Glutamatergic neuron (in vitro differentiated cells): ENCODE data around the gene SORCS1. TPM values are rescaled to one million over a fixed set of nuclear protein-coding genes. Genes with fewer than 3 reads are reported as not detected.

Experiments used
- DNase-seq: peaks from one replicate; pipeline ENCODE4 v3.0.0; 2022
- H3K27ac Mint-ChIP-seq: one replicate; pipeline ENCODE4 v1.8.0; 2020; ENCODE audit warnings: mild to moderate bottlenecking, mixed read lengths, inconsistent platforms; ENCODE audit not compliant: unreplicated experiment
- H3K27me3 Mint-ChIP-seq: one replicate; pipeline ENCODE4 v1.8.0; 2020; ENCODE audit warnings: mild to moderate bottlenecking, moderate library complexity, mixed read lengths, inconsistent platforms; ENCODE audit not compliant: unreplicated experiment
- H3K36me3 Mint-ChIP-seq: one replicate; pipeline ENCODE4 v1.8.0; 2020; ENCODE audit warnings: mild to moderate bottlenecking, mixed read lengths, inconsistent platforms; ENCODE audit not compliant: unreplicated experiment
- H3K4me1 Mint-ChIP-seq: one replicate; pipeline ENCODE4 v1.8.0; 2020; ENCODE audit warnings: mild to moderate bottlenecking, low read depth, mixed read lengths, inconsistent platforms; ENCODE audit not compliant: unreplicated experiment
- H3K4me3 Mint-ChIP-seq: one replicate; pipeline ENCODE4 v1.8.0; 2020; ENCODE audit warnings: mild to moderate bottlenecking, mixed read lengths, inconsistent platforms; ENCODE audit not compliant: unreplicated experiment
- H3K9me3 Mint-ChIP-seq: one replicate; pipeline ENCODE4 v1.8.0; 2020; ENCODE audit warnings: mild to moderate bottlenecking, moderate library complexity, mixed read lengths, inconsistent platforms; ENCODE audit not compliant: unreplicated experiment
- CTCF ChIP-seq: fragments of 200-600 bp; sonication (generic); IDR thresholded peaks from one replicate; pipeline ENCODE4 v1.5.0; 2021; ENCODE audit not compliant: partially characterized antibody, unreplicated experiment
- total RNA-seq: library from RNA; stranded (reverse); fragmentation: NEBNext Ultra II Directional; extraction: Animal tissue kit (Norgen Biotek cat#: 25700); gene quantifications from one replicate; pipeline ENCODE4 v1.2.1, GENCODE V29; 2021; ENCODE audit not compliant: unreplicated experiment

SORCS1 gene
- total RNA-seq, 1 donor from 2014 or later, result 3.3 TPM

GRCh38 chr10:107002068-107002467, 162.4 kb downstream of the SORCS1 start:
- H3K9me3 Mint-ChIP-seq, result no peaks in the 10 kb centered on the region
- no peak for DNase-seq
- H3K36me3 Mint-ChIP-seq, result no peaks in the 10 kb centered on the region
- H3K4me3 Mint-ChIP-seq, result no peak overlapping the region
- no peaks in the 10 kb centered on the region for H3K27me3 Mint-ChIP-seq
- no peaks in the 10 kb centered on the region for H3K4me1 Mint-ChIP-seq
- H3K27ac Mint-ChIP-seq, result no peak overlapping the region
- TF ChIP-seq CTCF, result no peak

GRCh38 chr10:106999118-106999707, 165.3 kb downstream of the SORCS1 start:
- Mint-ChIP-seq H3K4me1 (no peaks in the 10 kb centered on the region), H3K27me3 (no peaks in the 10 kb centered on the region), H3K27ac (no peak overlapping the region), H3K36me3 (no peaks in the 10 kb centered on the region), H3K4me3 (no peak overlapping the region), H3K9me3 (no peaks in the 10 kb centered on the region)
- no peak for TF ChIP-seq CTCF
- no peak for DNase-seq

GRCh38 chr10:106997721-106998120, 166.8 kb downstream of the SORCS1 start:
- H3K27me3 Mint-ChIP-seq, result no peaks in the 10 kb centered on the region
- no peak overlapping the region for H3K4me3 Mint-ChIP-seq
- no peaks in the 10 kb centered on the region for H3K4me1 Mint-ChIP-seq
- no peak for DNase-seq
- no peaks in the 10 kb centered on the region for H3K9me3 Mint-ChIP-seq
- no peak for TF ChIP-seq CTCF
- H3K36me3 Mint-ChIP-seq, result no peaks in the 10 kb centered on the region
- no peak overlapping the region for H3K27ac Mint-ChIP-seq

- no peak for TF ChIP-seq CTCF
- Mint-ChIP-seq H3K36me3 (no peaks in the 10 kb centered on the region), H3K9me3 (no peaks in the 10 kb centered on the region), H3K4me3 (no peak overlapping the region), H3K4me1 (no peaks in the 10 kb centered on the region), H3K27ac (no peak overlapping the region), H3K27me3 (no peaks in the 10 kb centered on the region)
- no peak for DNase-seq
These were observed 168.0 kb downstream of the SORCS1 start for GRCh38 chr10:106996510-106996909.

- H3K27ac Mint-ChIP-seq, result no peak overlapping the region
- no peak for TF ChIP-seq CTCF
- H3K4me1 Mint-ChIP-seq, result no peaks in the 10 kb centered on the region
- H3K4me3 Mint-ChIP-seq, result no peak overlapping the region
- H3K27me3 Mint-ChIP-seq, result no peaks in the 10 kb centered on the region
- H3K36me3 Mint-ChIP-seq, result no peaks in the 10 kb centered on the region
- no peak for DNase-seq
- no peaks in the 10 kb centered on the region for H3K9me3 Mint-ChIP-seq
These were observed 172.5 kb downstream of the SORCS1 start for GRCh38 chr10:106992055-106992454.
